Mucosa of rectum (tissue), 2 donors: ENCODE data around the gene NBL1.

ENCODE experiments used
- H3K27ac ChIP-seq, 2 donors: one replicate each; pipeline ENCODE4 v1.7.0; 2013; ENCODE audit warnings: inconsistent platforms in 2 of 2, low read depth in 2 of 2, low read length in 2 of 2
- H3K27me3 ChIP-seq, 2 donors: one replicate each; pipeline ENCODE4 v1.7.0; 2013; ENCODE audit warnings: low read length in 2 of 2; ENCODE audit not compliant: control insufficient read depth in 2 of 2, insufficient read depth in 2 of 2
- H3K36me3 ChIP-seq, 2 donors: one replicate each; pipeline ENCODE4 v1.7.0; 2013; ENCODE audit warnings: low read length in 2 of 2; ENCODE audit not compliant: control insufficient read depth in 2 of 2, insufficient read depth in 2 of 2
- H3K4me1 ChIP-seq, 2 donors: one replicate each; pipeline ENCODE4 v1.7.0; 2013; ENCODE audit warnings: low read length in 2 of 2, mild to moderate bottlenecking in 1 of 2; ENCODE audit not compliant: control insufficient read depth in 2 of 2, insufficient read depth in 2 of 2
- H3K4me3 ChIP-seq, 2 donors: one replicate each; pipeline ENCODE4 v1.7.0; 2013; ENCODE audit warnings: low read length in 2 of 2
- H3K9ac ChIP-seq, 2 donors: one replicate each; pipeline ENCODE4 v1.7.0; 2013; ENCODE audit warnings: low read length in 2 of 2, low read depth in 1 of 2, mild to moderate bottlenecking in 1 of 2
- H3K9me3 ChIP-seq, 2 donors: one replicate each; pipeline ENCODE4 v1.7.0; 2013; ENCODE audit warnings: low read length in 2 of 2; ENCODE audit not compliant: control insufficient read depth in 2 of 2
- donor health status: healthy.
- donor health status: Normal muscosa, but diverticular disease.

The NBL1 gene

GRCh38 chr1:19680644-19681043, 36.5 kb downstream of the NBL1 start:
- Histone ChIP-seq H3K4me3 (no peak overlapping the region), H3K27me3 (no peaks in the 10 kb centered on the region), H3K27ac (no peak overlapping the region), H3K9ac (no peak overlapping the region), H3K4me1 (no peaks in the 10 kb centered on the region), H3K9me3 (no peaks in the 10 kb centered on the region), H3K36me3 (peaks cover 3 to 8% of the 10 kb centered on the region in 2 donors)

DNA sequence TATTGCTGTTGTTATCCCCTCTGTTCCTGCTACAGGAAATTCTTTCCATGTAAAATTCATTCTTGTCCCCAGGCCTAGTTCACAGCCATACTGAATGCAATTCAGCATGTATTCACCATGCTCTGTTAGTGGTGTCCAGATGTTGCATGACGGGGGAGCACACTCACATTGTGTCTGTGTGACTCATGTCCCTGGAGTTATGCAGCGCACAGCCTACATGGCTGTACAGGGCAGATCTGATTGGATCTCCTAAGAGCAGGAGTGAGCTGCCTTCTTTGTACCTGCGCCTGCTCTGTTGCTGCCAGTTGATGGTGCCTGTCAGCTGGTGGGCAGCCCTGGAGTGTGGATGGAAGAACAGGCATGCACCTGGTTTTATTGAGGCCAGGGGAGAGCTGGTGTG, 38.1 kb downstream of the NBL1 start:
- peaks cover 5 to 9% of the 10 kb centered on the region in 2 donors for H3K36me3 ChIP-seq
- no peak overlapping the region for H3K9ac ChIP-seq
- H3K27ac ChIP-seq = no peak overlapping the region
- H3K4me3 ChIP-seq = no peak overlapping the region
- no peaks in the 10 kb centered on the region for H3K9me3 ChIP-seq
- H3K27me3 ChIP-seq = no peaks in the 10 kb centered on the region
- H3K4me1 ChIP-seq = no peaks in the 10 kb centered on the region

- Histone ChIP-seq H3K4me3 (no peak overlapping the region), H3K4me1 (no peaks in the 10 kb centered on the region), H3K36me3 (peaks cover 12 to 15% of the 10 kb centered on the region in 2 donors), H3K9me3 (peaks cover 0 to 2% of the 10 kb centered on the region in 2 donors), H3K27ac (no peak overlapping the region), H3K9ac (no peak overlapping the region), H3K27me3 (no peaks in the 10 kb centered on the region)
These were observed 38.8 kb downstream of the NBL1 start for GRCh38 chr1:19682901-19683300.

GRCh38 chr1:19683351-19683750, 39.2 kb downstream of the NBL1 start:
- Histone ChIP-seq H3K27ac (no peak overlapping the region), H3K4me1 (no peaks in the 10 kb centered on the region), H3K27me3 (no peaks in the 10 kb centered on the region), H3K9ac (no peak overlapping the region), H3K4me3 (no peak overlapping the region), H3K9me3 (peaks cover 0 to 2% of the 10 kb centered on the region in 2 donors), H3K36me3 (peaks cover 14 to 15% of the 10 kb centered on the region in 2 donors)

DNA sequence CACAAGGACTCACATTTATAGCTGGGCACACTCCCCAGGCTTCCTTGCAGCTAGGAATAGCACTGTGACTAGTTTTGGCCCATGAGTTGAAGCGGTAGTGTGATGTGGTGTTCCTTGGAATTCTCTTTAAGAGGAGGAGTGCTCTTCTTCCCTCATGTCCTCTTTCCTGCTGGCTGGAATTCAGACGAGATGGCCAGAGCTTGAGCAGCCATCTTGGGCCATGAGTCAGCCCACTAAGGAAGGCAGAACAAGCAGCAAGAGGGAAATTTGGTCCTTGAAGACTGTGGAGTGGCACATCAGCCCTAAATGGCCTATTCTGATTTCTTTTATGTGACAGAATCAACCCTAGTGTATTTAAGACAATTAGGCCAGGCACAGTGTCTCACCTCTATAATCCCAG, 40.6 kb downstream of the NBL1 start:
- Histone ChIP-seq H3K27ac (no peak overlapping the region), H3K4me1 (no peaks in the 10 kb centered on the region), H3K9me3 (peaks cover 0 to 2% of the 10 kb centered on the region in 2 donors), H3K4me3 (no peak overlapping the region), H3K27me3 (no peaks in the 10 kb centered on the region), H3K36me3 (peaks cover 16 to 21% of the 10 kb centered on the region in 2 donors), H3K9ac (no peak overlapping the region)

- Histone ChIP-seq H3K4me1 (no peaks in the 10 kb centered on the region), H3K9me3 (peaks cover 0 to 2% of the 10 kb centered on the region in 2 donors), H3K36me3 (peaks cover 20 to 26% of the 10 kb centered on the region in 2 donors)
These were observed 41.9 kb downstream of the NBL1 start for GRCh38 chr1:19685994-19686393.

DNA sequence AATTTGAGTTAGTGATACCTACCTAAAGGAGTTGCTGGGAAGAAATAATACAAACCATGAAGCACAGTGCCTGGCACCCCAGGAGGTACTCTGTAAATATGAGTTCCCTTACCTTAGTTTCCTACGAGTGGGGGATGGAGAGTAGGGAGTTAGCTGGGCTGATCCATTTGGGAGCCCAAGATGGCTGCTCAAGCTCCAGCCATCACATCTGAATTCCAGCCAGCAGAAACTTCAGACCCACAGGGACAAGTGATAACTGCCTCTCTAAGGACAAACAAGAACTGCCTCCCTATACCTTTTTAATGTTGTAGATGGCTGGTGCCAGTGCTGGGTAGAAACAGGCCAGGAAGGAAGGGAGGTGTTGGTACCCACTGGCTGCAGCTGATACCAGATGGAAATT, 43.3 kb downstream of the NBL1 start:
- H3K9ac ChIP-seq = no peak overlapping the region
- no peaks in the 10 kb centered on the region for H3K27me3 ChIP-seq
- H3K4me1 ChIP-seq = no peaks in the 10 kb centered on the region
- H3K4me3 ChIP-seq = no peak overlapping the region
- no peak overlapping the region for H3K27ac ChIP-seq
- H3K36me3 ChIP-seq = peaks cover 28 to 37% of the 10 kb centered on the region in 2 donors
- H3K9me3 ChIP-seq = peaks cover 0 to 2% of the 10 kb centered on the region in 2 donors

More at GRCh38 chr1:19685994-19686393, 41.9 kb downstream of the NBL1 start:
- Histone ChIP-seq H3K27me3 (no peaks in the 10 kb centered on the region), H3K27ac (no peak overlapping the region), H3K9ac (no peak overlapping the region), H3K4me3 (no peak overlapping the region)

GRCh38 chr1:19688041-19688842, 44.1 kb downstream of the NBL1 start:
- peaks cover 28 to 37% of the 10 kb centered on the region in 2 donors for H3K36me3 ChIP-seq
- no peak overlapping the region for H3K9ac ChIP-seq
- no peak overlapping the region for H3K27ac ChIP-seq

GRCh38 chr1:19689085-19689757, 45.1 kb downstream of the NBL1 start:
- H3K27me3 ChIP-seq = no peaks in the 10 kb centered on the region

More at GRCh38 chr1:19688041-19688842, 44.1 kb downstream of the NBL1 start:
- no peak overlapping the region for H3K4me3 ChIP-seq
- no peaks in the 10 kb centered on the region for H3K27me3 ChIP-seq
- peaks cover 0 to 2% of the 10 kb centered on the region in 2 donors for H3K9me3 ChIP-seq
- no peaks in the 10 kb centered on the region for H3K4me1 ChIP-seq

GRCh38 chr1:19689856-19690255, 45.7 kb downstream of the NBL1 start:
- Histone ChIP-seq H3K27me3 (no peaks in the 10 kb centered on the region), H3K9me3 (peaks cover 0 to 2% of the 10 kb centered on the region in 2 donors), H3K9ac (no peak overlapping the region), H3K36me3 (peaks cover 34 to 40% of the 10 kb centered on the region in 2 donors), H3K4me1 (no peaks in the 10 kb centered on the region), H3K4me3 (no peak overlapping the region), H3K27ac (no peak overlapping the region)

More at GRCh38 chr1:19689085-19689757, 45.1 kb downstream of the NBL1 start:
- Histone ChIP-seq H3K9ac (no peak overlapping the region), H3K36me3 (peaks cover 29 to 39% of the 10 kb centered on the region in 2 donors), H3K27ac (no peak overlapping the region), H3K9me3 (peaks cover 0 to 2% of the 10 kb centered on the region in 2 donors), H3K4me1 (no peaks in the 10 kb centered on the region), H3K4me3 (no peak overlapping the region)
